Measurements from ENCODE around the gene SSBP3.
"Not testable (repeated sequence)": the region's sequence is repeated elsewhere in the genome, so short reads cannot be mapped to it uniquely, and the experiment has no call there.

SSBP3 gene

DNA sequence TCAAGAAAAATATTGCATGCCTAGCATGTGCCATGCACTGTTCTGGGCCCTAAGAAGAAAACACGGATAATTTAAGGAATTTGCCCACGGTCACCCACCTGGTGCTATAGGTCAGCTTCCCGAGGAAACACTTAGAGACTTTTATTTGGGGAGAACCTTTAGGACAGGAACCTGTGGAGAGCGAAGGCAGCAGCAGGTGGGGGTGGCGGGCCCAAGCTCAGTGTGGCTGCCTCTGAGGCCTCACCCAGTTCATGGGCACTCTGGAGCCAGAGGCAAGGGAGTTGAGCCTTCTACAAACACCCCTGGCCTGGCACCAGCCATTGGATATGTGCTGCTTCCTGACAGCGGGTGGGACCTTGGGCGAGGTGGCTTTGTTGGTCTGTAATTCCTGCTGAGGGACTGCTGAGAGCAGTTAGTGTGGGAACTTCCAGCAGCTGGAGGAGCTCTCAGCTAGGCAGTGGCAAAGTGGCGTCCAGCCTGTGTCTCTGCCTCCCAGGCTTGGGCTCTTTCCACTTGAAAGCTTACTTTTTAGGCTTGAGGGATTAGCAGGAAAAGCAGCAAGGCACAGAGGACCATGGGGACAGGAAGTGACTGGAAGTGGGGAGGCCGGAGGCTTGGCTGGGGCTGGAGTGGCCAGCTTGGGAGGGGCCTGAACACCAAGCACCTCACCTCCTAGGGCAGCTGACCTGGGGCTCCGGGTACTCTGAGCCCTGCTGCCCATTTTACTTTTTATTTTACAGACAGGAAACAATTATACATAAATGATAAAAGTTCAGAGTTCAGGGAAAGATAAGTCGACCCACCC, 187.1 kb downstream of the SSBP3 start:
- no peak for DNase-seq

DNA sequence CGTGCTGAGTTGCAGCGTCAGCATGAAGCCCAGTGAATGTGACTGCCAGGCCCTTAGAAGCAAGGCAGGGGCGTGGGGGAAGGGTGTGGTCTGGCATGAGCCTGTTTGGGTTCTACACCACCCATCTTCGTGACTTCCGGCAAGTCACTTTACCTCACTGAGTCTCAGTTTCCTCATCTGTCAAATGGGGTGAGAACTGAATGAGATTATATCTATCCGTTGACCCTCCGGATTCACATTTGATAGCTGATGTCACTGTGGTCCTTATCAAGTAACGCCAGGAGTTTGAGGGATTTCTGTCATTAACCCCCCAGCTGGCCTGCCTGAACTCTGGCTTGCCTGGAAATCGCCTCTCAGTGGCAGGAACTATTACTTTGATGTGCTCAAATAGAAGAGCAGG, 190.7 kb downstream of the SSBP3 start:
- DNase-seq, result no peak

DNA sequence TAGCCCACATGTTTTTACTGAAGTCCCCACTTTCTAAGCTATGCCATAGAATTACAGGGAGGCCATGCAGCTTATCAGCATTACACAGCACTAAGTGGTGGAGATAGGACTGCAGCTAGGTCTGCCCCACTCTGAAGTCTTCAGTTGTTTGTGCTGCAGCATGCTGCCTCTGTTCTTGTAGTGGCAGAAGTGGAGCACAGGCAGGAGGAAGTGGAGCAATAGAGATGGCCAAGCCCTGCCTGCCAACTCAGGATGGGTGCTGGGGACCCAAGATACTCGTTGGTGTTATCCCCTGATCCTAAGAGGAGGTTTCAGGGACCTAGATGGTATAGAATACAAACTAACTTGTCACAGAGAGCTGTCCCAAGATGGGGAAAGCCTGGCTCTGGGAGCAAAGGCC, 193.3 kb downstream of the SSBP3 start:
- DNase-seq, result no peak

DNA sequence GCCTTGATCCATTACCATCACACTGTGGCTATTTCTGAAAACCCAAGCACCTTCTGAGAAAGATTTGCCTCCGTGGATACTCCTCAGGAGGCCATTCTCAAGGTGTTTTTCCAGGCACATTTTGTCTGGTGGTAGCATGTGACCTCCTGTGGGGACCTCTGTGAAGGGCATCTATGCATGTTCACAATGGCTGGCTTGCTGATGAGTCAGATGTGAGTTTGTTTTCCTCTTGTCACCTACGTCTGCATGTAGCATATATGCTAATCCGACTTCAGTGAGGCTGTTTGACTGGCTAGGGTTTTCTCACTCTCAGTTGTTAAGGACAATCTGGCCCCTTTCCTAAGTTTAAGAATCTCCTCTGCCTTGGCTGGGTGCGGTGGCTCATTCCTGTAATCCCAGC, 198.3 kb downstream of the SSBP3 start:
- not testable (repeated sequence) for DNase-seq

DNA sequence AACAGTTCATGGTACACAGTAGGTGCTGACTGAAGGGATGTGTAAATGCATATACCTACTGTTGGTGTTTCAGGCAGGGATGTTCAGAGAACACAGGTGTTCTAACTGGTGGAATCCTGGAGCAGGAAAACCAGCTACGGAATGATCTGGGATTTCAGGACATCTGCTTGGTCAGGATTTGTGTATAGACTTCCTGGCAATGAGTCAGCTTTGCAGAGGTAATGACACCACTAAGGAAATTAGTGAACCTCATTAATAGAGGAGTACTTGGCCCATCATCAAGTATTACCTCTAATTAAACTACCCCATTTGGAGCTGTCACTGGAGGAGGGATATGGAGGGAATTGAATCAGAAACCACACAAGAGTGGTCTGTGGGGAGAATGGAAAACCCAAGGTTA, 198.9 kb downstream of the SSBP3 start:
- no peak for DNase-seq

DNA sequence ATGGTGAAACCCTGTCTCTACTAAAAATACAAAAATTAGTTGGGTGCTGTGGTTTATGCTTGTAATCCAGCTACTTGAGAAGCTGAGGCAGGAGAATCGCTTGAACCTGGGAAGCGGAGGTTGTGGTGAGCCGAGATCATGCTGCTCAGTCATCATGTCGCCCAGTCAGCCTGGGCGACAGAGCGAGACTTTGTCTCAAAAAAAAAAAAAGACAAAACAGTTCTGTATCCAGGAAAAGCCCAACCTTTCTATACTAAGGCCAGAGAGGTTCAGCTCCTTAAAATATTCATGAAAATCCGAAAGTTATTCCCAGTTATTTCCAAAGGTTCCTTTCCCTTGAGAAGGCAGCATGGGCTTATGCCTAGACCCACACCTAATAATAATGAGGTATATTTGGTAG, 202.0 kb downstream of the SSBP3 start:
- no peak for DNase-seq

DNA sequence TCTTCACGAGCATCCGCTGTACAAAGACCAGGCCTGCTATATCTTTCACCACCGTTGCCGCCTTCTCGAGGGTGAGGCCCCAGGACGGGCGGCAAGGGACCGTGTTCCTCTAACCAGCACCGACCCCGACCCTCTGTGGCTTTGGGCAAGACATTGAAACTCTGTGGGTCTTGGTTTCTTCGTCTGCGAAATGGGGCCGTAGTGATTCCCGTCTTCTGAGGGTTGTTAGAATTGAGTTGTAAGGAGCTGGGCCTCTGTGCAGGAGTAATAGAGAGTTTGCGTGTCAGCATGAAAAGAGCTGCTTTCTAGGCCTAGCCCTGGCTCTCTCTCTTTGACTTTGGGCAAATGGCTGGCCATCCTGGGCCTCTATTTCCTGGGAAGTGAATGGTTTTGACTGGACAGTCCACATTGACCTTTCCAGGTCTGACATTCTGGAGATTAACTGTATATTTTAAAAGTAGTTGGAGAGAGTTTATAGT, 205.6 kb downstream of the SSBP3 start:
- DNase-seq, result no peak

DNA sequence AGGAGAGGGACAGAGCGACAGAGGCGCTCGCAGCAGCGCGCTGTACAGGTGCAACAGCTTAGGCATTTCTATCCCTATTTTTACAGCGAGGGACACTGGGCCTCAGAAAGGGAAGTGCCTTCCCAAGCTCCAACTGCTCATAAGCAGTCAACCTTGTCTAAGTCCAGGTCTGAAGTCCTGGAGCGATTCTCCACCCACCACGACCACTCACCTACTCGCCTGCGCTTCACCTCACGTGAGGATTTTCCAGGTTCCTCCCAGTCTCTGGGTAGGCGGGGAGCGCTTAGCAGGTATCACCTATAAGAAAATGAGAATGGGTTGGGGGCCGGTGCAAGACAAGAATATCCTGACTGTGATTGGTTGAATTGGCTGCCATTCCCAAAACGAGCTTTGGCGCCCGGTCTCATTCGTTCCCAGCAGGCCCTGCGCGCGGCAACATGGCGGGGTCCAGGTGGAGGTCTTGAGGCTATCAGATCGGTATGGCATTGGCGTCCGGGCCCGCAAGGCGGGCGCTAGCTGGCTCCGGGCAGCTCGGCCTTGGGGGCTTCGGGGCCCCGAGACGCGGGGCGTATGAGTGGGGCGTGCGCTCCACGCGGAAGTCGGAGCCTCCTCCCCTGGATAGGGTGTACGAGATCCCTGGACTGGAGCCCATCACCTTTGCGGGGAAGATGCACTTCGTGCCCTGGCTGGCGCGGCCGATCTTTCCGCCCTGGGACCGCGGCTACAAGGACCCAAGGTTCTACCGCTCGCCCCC, 206.3 kb downstream of the SSBP3 start, which contains the start of the genes CYB5RL and MRPL37:
Gene CYB5RL, minus strand, starts transcription at position 266 of the 754 bp plus-strand sequence. CDS start 4,414 bp downstream, outside the sequence.
Gene MRPL37, plus strand, starts transcription at position 403 of the 754 bp plus-strand sequence. Its CDS starts 77 bp downstream, at position 480.
- peak; percentile 76 to 92 (median 84) for DNase-seq

DNA sequence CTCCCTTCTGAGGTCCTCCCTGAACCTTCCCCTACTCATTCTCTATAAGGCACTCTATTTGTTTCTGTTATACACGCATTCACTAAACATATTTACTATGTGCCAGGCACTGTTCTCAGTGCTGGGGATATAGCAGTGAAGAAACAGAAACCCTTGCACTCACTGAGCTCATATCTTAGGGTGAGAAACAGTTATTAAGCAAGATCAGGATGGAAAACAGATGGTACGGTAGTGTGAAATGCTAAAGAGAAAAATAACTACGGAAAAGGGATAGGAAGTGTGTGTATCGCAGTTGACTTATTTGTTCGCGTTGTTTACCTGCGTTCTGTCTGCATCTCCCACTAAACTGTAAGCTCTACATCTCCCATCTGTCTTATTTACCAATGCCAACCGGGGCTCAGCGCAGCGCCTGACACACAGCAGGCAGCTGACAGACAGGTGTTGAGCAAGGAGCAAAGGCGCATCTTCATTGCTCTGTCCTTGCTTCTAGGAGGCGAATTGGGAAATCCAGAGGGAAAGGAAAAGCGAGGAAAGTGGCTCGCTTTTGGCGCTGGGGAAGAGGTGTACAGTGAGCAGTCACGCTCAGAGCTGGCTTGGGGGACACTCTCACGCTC, 206.9 kb downstream of the SSBP3 start:
- DNase-seq, result no peak

DNA sequence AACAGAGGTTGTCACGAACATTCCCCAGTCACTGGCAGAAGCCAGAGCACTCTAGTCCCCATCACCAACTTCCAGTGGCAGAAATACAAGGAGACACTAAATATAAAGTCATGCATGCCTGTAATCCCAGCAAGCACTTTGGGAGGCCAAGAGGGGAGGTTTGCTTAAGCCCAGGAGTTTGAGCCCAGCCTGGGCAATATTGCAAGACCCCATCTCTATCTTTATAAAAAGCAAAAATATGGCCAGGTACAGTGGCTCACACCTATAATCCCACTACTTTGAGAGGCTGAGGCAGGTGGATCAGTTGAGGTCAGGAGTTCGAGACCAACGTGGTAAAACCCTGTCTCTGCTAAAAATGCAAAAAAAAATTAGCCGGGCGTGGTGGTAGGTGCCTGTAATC, 212.7 kb downstream of the SSBP3 start:
- no peak for DNase-seq

DNA sequence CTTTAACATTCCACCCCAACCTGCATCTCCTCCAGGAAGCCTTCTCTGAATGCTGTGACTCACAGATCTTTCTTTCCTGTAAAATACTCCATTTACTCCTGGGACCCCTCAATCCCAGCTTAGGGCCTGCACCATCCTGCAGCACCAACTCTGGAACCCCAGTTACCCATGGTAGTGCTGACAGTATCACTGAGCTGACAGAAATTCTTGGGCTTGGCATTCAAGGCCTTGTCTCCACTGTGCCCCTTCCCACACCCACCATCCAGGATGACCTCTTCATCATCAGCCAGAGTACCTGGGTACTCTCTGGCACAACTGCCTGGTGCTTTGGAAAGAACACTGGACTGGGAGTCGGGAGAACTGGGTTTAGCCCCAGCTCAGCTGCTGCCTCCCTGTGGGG, 214.7 kb downstream of the SSBP3 start:
- DNase-seq, result no peak

DNA sequence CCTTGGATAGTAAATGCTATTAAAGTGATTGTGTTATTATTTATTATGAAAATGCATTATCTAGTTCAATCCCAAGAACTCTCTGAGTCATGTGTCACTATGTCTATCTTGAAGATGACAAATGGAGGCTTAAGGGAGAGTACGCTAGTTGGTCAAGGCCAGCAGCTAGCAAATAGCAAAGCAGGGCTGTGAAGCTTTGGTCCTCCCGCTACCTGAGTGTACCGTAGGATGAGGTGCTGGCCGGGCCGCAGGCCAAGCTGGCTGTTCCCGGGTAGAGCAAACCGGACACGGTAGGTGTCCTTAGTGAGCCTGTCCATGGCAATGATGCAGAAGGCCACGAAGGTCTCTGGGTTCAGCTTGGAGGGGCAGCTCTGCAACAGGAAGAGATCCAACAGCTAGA, 215.7 kb downstream of the SSBP3 start:
- DNase-seq, result no peak

DNA sequence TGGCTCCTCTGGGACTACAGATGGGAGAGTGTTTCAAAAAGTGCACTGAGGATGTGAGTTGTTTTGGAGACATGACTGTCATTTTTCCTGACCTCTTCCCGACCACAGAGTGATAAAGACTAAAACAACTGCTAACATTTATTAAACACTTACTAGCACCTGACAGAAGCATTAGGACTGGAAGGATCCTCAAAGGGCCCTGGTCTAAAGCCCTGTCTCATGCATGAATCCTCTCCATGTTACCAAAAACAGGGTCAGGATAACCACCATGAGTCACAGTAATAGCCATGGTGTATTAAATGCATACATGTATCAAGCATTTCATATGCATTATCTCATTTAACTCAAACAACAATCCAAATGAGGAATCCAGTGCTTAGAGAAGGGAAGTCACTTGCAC, 217.9 kb downstream of the SSBP3 start:
- no peak for DNase-seq

DNA sequence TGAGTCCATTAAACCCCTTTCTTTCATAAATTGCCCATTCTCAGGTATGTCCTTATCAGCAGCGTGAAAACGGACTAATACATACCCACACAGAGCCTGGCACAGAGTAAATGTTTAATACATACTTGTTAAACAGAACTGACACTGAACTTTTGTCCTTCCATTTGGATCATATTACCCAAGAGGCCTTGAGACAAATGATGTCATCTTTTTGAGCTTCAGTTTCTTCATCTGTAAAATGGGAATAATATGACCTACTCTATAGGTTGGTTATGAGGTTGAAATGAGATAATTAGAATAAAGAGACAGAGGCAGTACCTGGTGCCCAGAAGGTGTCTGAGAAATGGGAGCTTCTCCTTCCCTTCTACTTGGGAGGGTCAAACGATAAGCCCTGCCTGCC, 220.1 kb downstream of the SSBP3 start:
- no peak for DNase-seq

DNA sequence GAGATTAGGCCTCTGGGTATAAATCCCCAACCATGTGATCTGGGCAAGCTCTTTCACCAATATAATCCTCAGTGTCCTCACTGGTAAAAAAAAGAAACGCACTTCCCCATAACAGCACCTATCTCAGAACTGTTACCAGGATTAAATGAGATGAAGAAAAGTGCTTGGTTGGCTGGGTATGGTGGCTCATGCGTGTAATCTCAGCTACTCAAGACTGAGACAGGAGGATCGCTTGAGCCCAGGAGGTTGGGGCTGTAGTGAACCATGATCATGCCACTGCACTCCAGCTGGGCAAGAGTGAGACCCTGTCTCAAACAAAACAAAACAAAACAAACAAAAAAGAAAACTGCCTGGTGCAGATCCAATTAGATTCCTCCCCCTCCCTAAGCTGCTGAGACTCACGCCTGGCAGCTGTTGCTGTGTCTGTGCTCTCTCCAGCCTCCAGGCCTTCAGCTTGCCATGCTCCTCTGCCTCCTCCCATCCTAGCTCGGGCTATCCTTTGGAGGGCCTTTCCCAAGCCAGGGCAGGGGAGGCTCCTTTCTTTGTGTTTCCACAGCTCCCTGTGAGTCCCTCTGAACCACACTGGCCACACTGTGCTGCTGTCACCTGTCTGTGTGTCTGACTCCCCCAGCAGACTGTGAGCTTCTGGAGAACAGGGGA, 225.4 kb downstream of the SSBP3 start:
- no peak for DNase-seq

DNA sequence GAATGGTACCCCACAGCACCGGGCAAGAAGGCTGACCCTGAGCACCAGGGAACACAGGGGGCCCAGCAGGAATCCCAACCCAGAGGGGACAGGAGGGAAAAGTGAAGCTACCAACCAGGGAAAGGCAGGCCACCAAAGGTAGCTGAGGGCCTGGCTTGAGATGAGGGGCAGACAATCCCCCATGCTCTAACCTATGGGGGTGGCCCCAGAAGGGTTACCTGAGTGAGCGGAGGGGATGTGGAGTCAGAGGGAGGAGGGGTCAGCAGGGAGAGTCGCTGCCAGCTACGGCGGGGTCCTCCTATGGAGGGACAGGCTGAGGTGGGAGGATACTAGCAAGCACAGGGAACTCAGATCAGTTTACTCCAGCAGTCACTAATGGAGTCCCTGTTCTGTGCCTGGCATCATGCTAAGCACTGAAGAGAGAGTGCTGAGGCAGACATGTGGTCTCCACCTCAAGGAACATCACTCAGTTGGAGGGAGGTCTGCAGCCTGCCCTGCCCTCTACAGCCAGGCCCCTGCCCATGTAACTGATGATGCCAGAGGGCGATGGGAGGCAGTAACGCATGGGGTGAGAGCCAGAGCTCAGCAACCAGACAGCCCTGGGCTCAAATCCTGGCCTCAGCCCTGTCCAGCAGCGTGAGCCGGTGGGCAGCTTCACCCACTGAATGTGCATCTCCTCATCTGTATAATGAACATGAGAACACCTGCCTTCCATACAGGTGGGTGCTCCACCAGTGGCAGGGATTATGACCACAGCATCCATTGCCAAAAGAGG, 227.7 kb downstream of the SSBP3 start:
- DNase-seq, result no peak

DNA sequence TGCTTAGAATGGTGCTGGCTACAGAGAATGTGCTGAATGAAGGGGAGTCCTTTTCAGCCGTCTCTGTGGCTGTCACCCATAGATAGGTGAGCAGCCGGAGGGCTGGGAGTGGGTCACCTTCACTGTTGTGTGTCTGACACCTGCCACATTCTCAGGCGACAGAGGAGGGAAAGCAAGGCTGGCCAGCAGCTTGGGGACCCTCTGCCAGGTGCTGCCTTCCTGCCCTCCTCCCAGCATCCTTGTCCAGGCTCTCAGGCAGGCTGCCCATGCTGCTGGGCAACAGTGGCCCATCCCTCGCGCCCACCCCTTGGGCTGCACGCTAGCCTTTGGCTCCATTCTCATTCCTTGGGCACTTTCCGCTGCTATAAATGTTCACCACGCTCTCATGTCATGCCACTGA, 228.5 kb downstream of the SSBP3 start:
- no peak for DNase-seq

DNA sequence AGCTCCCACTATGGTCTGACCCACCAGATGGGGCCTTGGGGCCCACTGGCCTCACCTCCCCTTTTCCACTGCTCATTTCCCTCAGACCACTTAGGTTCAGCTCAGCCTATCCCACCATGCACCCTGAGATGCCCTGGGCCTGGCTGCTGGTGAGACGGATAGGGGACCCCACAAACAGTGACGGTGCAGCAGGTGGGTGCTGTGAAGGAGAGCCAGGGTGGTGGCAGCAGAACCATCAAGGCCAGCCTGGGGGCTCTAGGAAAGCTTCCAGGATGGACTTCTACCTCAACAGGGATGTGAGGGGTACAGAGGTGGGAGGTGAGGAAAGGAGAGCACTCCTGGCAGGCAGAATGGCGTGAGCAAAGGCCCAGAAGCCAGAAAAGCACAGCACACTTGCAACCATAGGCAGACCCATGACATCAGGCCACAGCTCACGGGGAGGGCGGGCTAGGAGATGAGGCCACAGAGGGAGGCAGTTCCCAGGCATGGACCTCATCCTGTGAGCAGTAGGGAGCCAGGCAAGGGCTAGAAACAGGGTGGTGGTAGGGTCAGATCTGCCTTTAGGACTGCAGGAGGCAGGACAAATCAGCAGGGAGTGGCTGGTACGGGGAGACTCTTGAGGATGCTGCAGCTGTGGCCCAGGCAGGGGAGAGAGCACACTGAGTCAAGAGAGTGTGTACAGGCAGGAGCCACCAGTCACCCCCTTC, 229.4 kb downstream of the SSBP3 start:
- no peak for DNase-seq

Data from T-helper 1 cell (primary cell).